ENCODE data around the gene C4orf46. TPM values are rescaled to one million over a fixed set of nuclear protein-coding genes. Genes with fewer than 3 reads are reported as not detected.
"Not testable (repeated sequence)": the region's sequence is repeated elsewhere in the genome, so short reads cannot be mapped to it uniquely, and the experiment has no call there.

C4orf46 gene
- total and polyA plus RNA-seq, 2 donors from 2014 or later, result 1.9 to 3.9 TPM

DNA sequence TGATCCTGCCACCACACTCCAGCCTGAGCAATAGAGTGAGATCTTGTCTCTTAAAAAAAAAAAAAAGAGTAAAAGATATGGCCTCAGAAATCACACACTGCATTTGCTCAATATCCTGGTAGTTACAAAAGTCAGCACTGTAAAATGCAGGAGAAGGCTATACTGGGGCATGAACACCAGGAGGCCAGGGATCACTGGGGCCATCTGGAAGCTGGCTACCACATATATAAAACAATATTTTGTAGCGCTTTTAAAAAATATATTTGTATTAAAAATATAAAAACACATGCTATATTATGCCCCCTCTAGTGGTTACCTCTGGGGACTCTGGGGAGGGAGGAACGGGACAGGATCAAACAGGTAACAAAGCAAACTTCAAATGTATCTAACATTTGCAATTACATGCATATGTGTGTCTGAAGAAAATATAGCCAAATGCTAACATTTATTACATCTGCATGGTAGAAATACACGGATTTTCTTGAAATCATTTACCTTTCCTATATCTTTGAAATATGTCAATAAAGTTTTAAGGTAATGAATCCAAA is 4.0 kb downstream of the C4orf46 start:
- H3K36me3 ChIP-seq (ENCODE audit: control insufficient read depth in 2 of 3, insufficient read depth in 3 of 3, low read length in 3 of 3), result no peaks in the 10 kb centered on the region
- H3K27ac ChIP-seq (ENCODE audit: low read depth in 2 of 2, low read length in 2 of 2), result no peak overlapping the region
- intact Hi-C loops (cut with DNase I), result no loop called here
- DNase-seq (peak in 2 of 5 donors; percentile 13 to 15), FAIRE-seq (no peak)
- peaks cover 0 to 6% (median 6%) of the 10 kb centered on the region in 3 donors for H3K4me1 ChIP-seq (ENCODE audit: control insufficient read depth in 2 of 3, insufficient read depth in 2 of 3, low read depth in 1 of 3, low read length in 3 of 3)
- H3K27me3 ChIP-seq (ENCODE audit: control insufficient read depth, insufficient read depth, low read length), result no peaks in the 10 kb centered on the region
- no peak overlapping the region for H3K9ac ChIP-seq (ENCODE audit: low read length in 3 of 3)
- no peaks in the 10 kb centered on the region for H3K9me3 ChIP-seq (ENCODE audit: control insufficient read depth in 2 of 3, insufficient read depth in 1 of 3, low read length in 3 of 3)
- H3K4me3 ChIP-seq (ENCODE audit: low read length in 3 of 3), result no peak overlapping the region
- TF ChIP-seq, protein P1, sequence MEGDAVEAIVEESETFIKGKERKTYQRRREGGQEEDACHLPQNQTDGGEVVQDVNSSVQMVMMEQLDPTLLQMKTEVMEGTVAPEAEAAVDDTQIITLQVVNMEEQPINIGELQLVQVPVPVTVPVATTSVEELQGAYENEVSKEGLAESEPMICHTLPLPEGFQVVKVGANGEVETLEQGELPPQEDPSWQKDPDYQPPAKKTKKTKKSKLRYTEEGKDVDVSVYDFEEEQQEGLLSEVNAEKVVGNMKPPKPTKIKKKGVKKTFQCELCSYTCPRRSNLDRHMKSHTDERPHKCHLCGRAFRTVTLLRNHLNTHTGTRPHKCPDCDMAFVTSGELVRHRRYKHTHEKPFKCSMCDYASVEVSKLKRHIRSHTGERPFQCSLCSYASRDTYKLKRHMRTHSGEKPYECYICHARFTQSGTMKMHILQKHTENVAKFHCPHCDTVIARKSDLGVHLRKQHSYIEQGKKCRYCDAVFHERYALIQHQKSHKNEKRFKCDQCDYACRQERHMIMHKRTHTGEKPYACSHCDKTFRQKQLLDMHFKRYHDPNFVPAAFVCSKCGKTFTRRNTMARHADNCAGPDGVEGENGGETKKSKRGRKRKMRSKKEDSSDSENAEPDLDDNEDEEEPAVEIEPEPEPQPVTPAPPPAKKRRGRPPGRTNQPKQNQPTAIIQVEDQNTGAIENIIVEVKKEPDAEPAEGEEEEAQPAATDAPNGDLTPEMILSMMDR (IDR thresholded peaks at IDR 0.05; ENCODE audit: borderline replicate concordance, extremely low read depth, insufficient read depth), result no peak

DNA sequence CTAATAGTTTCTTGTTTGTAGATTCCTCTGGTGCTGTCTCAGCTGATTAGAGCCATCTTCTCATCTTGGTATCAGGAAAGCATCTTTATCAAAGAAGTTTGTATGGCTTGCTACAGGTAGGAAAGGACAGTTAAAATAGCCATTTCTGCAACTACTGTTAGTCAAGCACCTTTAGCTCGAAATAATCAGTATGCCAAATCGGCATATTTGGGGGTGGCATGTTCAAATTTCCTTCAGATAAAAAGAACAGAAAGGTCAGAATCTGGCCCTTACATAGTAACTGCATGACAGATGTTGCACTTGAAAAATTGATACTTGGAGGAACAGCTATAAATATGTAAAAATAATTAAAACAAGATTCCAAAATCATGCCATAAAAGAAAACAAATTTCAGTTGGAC is 4.8 kb downstream of the C4orf46 start:
- peaks cover 0 to 6% (median 6%) of the 10 kb centered on the region in 3 donors for H3K4me1 ChIP-seq (ENCODE audit: control insufficient read depth in 2 of 3, insufficient read depth in 2 of 3, low read depth in 1 of 3, low read length in 3 of 3)
- FAIRE-seq (no peak), DNase-seq (no peak)
- no peak overlapping the region for H3K9ac ChIP-seq (ENCODE audit: low read length in 3 of 3)
- TF ChIP-seq, protein P1 (IDR thresholded peaks at IDR 0.05; ENCODE audit: borderline replicate concordance, extremely low read depth, insufficient read depth), result no peak
- H3K27me3 ChIP-seq (ENCODE audit: control insufficient read depth, insufficient read depth, low read length), result no peaks in the 10 kb centered on the region
- H3K4me3 ChIP-seq (ENCODE audit: low read length in 3 of 3), result no peak overlapping the region
- H3K27ac ChIP-seq (ENCODE audit: low read depth in 2 of 2, low read length in 2 of 2), result no peak overlapping the region
- H3K9me3 ChIP-seq (ENCODE audit: control insufficient read depth in 2 of 3, insufficient read depth in 1 of 3, low read length in 3 of 3), result no peaks in the 10 kb centered on the region
- no peaks in the 10 kb centered on the region for H3K36me3 ChIP-seq (ENCODE audit: control insufficient read depth in 2 of 3, insufficient read depth in 3 of 3, low read length in 3 of 3)
- intact Hi-C loops (cut with DNase I), result no loop called here

DNA sequence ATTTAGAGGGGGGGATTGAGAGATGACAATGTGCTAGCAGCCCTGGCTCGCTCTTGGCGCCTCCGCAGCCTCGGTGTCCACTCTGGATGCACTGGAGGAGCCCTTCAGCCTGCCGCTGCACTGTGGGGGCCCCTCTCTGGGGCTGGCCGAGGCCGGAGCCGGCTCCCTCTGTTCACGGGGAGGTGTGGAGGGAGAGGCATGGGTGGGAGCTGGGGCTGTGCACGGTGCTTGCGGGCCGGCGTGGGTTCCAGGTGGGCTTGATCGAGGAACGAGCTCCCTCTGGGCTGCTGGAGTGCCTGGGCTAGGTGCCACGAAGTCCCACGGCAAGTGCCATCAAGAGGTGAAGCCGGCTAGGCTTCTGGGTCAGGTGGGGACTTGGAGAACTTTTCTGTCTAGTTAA is 6.9 kb downstream of the C4orf46 start:
- DNase-seq (no peak), FAIRE-seq (no peak)
- Histone ChIP-seq H3K4me3 (ENCODE audit: low read length in 3 of 3) (no peak overlapping the region), H3K27me3 (ENCODE audit: control insufficient read depth, insufficient read depth, low read length) (no peaks in the 10 kb centered on the region), H3K27ac (ENCODE audit: low read depth in 2 of 2, low read length in 2 of 2) (no peak overlapping the region), H3K9me3 (ENCODE audit: control insufficient read depth in 2 of 3, insufficient read depth in 1 of 3, low read length in 3 of 3) (no peaks in the 10 kb centered on the region), H3K4me1 (ENCODE audit: control insufficient read depth in 2 of 3, insufficient read depth in 2 of 3, low read depth in 1 of 3, low read length in 3 of 3) (no peaks in the 10 kb centered on the region), H3K36me3 (ENCODE audit: control insufficient read depth in 2 of 3, insufficient read depth in 3 of 3, low read length in 3 of 3) (no peaks in the 10 kb centered on the region), H3K9ac (ENCODE audit: low read length in 3 of 3) (no peak overlapping the region)
- intact Hi-C loops (cut with DNase I), result no loop called here
- TF ChIP-seq, protein P1 (IDR thresholded peaks at IDR 0.05; ENCODE audit: borderline replicate concordance, extremely low read depth, insufficient read depth), result no peak

DNA sequence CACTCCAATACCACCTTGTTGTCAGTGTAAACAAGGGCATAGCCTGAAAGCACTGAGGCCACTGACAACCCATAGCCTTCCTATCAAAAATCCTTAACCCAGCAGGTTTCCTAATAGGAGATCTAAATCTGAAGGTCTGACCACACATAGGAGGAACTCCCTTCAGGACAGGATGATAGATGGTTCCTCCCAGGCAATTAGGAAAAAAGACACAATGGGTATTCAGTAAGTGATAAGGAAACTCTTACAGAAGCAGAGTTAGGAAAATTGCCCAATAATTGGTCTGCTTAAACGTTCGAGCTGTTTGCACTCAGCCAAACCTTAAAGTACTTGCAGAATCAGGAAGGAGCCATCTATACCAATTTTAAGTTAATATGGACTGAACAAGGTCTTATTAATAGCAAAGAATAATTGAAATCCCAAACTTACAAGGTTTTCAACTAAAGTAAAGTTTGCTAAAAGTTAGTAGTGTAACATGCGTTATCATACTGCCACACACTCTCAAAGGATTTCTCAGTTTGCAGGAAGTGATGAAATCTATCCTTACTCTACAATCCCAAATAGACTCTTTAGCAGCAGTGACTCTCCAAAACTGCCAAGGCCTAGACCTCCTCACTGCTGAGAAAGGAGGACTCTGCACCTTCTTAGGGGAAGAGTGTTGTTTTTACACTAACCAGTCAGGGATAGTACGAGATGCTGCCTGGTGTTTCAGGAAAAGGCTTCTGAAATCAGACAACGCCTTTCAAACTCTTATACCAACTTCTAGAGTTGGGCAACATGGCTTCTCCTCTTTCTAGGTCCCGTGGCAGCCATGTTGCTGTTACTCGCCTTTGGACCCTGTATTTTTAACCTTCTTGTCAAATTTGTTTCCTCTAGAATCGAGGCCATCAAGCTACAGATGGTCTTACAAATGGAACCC is 7.7 kb downstream of the C4orf46 start:
- DNase-seq; FAIRE-seq; H3K36me3 ChIP-seq (ENCODE audit: control insufficient read depth in 2 of 3, insufficient read depth in 3 of 3, low read length in 3 of 3); H3K4me3 ChIP-seq (ENCODE audit: low read length in 3 of 3); H3K27ac ChIP-seq (ENCODE audit: low read depth in 2 of 2, low read length in 2 of 2); H3K9me3 ChIP-seq (ENCODE audit: control insufficient read depth in 2 of 3, insufficient read depth in 1 of 3, low read length in 3 of 3); intact Hi-C loops (cut with DNase I); H3K9ac ChIP-seq (ENCODE audit: low read length in 3 of 3); H3K4me1 ChIP-seq (ENCODE audit: control insufficient read depth in 2 of 3, insufficient read depth in 2 of 3, low read depth in 1 of 3, low read length in 3 of 3); H3K27me3 ChIP-seq (ENCODE audit: control insufficient read depth, insufficient read depth, low read length): not testable (repeated sequence)

DNA sequence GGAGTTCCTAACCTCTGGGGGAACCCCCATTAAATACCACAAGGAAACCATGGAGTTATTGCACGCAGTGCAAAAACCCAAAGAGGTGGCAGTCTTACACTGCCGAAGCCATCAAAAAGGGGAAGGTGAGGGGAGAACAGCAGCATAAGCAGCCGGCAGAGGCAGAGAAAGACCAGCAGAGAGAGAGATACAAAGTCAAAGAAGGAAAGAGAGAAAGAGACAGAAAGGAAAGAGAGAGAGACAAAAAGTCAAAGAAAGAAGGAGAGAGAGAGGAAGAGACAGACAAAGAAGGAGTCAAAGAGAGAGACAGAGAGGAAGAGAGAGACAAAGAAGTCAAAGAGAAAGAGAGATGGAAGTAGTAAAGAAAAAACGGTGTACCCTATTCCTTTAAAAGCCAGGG is 8.4 kb downstream of the C4orf46 start:
- H3K4me3 ChIP-seq (ENCODE audit: low read length in 3 of 3); H3K27ac ChIP-seq (ENCODE audit: low read depth in 2 of 2, low read length in 2 of 2); H3K36me3 ChIP-seq (ENCODE audit: control insufficient read depth in 2 of 3, insufficient read depth in 3 of 3, low read length in 3 of 3); H3K27me3 ChIP-seq (ENCODE audit: control insufficient read depth, insufficient read depth, low read length); H3K9ac ChIP-seq (ENCODE audit: low read length in 3 of 3); FAIRE-seq; DNase-seq; H3K4me1 ChIP-seq (ENCODE audit: control insufficient read depth in 2 of 3, insufficient read depth in 2 of 3, low read depth in 1 of 3, low read length in 3 of 3); intact Hi-C loops (cut with DNase I); H3K9me3 ChIP-seq (ENCODE audit: control insufficient read depth in 2 of 3, insufficient read depth in 1 of 3, low read length in 3 of 3): not testable (repeated sequence)

All from kidney (tissue), 14 donors.